Calu3 (cell line): ENCODE data around the gene RRM2. TPM values are rescaled to one million over a fixed set of nuclear protein-coding genes. Genes with fewer than 3 reads are reported as not detected.

Experiments
- BruUV-seq: library from RNA; stranded (reverse); fragments of 400-500 nt; replicated peaks from 2 replicates; lab custom pipeline; 2021; lab: Mats Ljungman, UMichigan
- CTCF ChIA-PET: fragments of 300-600 bp; sonication (Branson Sonifier 250); formaldehyde crosslinking; loops from one replicate; lab custom pipeline; 2022; ENCODE audit warnings: antibody characterized with exemption; lab: Charles Lee
- DNase-seq: peaks from one replicate; pipeline ENCODE4 v3.0.0; 2022
- H3K27ac Mint-ChIP-seq: one replicate; pipeline ENCODE4 v1.8.0; 2022; ENCODE audit warnings: mixed read lengths; ENCODE audit not compliant: unreplicated experiment
- H3K27me3 Mint-ChIP-seq: one replicate; pipeline ENCODE4 v1.8.0; 2022; ENCODE audit warnings: mixed read lengths; ENCODE audit not compliant: unreplicated experiment
- H3K36me3 Mint-ChIP-seq: one replicate; pipeline ENCODE4 v1.8.0; 2022; ENCODE audit warnings: mild to moderate bottlenecking, moderate library complexity, mixed read lengths; ENCODE audit not compliant: insufficient read depth, unreplicated experiment
- H3K4me1 Mint-ChIP-seq: one replicate; pipeline ENCODE4 v1.8.0; 2022; ENCODE audit warnings: mild to moderate bottlenecking, low read depth, mixed read lengths; ENCODE audit not compliant: unreplicated experiment
- H3K4me3 Mint-ChIP-seq: one replicate; pipeline ENCODE4 v1.8.0; 2022; ENCODE audit warnings: mild to moderate bottlenecking, low read depth, moderate library complexity, mixed read lengths; ENCODE audit not compliant: unreplicated experiment
- H3K9me3 Mint-ChIP-seq: one replicate; pipeline ENCODE4 v1.8.0; 2022; ENCODE audit warnings: low read depth, mixed read lengths; ENCODE audit not compliant: unreplicated experiment
- CTCF ChIP-seq: fragments of 200-600 bp; IDR thresholded peaks from one replicate; pipeline ENCODE4 v1.8.0; 2022; ENCODE audit warnings: antibody characterized with exemption; ENCODE audit not compliant: unreplicated experiment
- intact Hi-C: fragments of 100-400 bp; cut with micrococcal nuclease; formaldehyde crosslinking; loops from one replicate; pipeline ENCODE4 v1.10.0; 2022; ENCODE audit not compliant: unreplicated experiment
- total RNA-seq: library from RNA; stranded (reverse); gene quantifications from 2 replicates; pipeline ENCODE4 v1.2.3, GENCODE V29; 2022

Gene RRM2
- total RNA-seq, 1 experiment from 2014 or later = 154 TPM

- intact Hi-C loops = no loop called here
- BruUV-seq = no TSS peak
- Mint-ChIP-seq H3K27ac (no peak overlapping the region), H3K9me3 (no peaks in the 10 kb centered on the region), H3K36me3 (peaks cover 20% of the 10 kb centered on the region), H3K4me3 (no peak overlapping the region), H3K27me3 (no peaks in the 10 kb centered on the region), H3K4me1 (no peaks in the 10 kb centered on the region)
- CTCF ChIA-PET = interaction anchor here (0.7 kb wide), 1 partner anchor 70 kb away, joined by 3 read pairs; no protein-coding TSS in a partner anchor
- no peak for TF ChIP-seq CTCF
- DNase-seq = no peak
Observed at GRCh38 chr2:10148268-10148667, 25.7 kb downstream of the RRM2 start.

- H3K4me1 Mint-ChIP-seq = no peaks in the 10 kb centered on the region
- no TSS peak for BruUV-seq
- no peak for DNase-seq
- H3K36me3 Mint-ChIP-seq = peaks cover 9% of the 10 kb centered on the region
- no peaks in the 10 kb centered on the region for H3K27me3 Mint-ChIP-seq
- H3K9me3 Mint-ChIP-seq = no peaks in the 10 kb centered on the region
- intact Hi-C loops = no loop called here
- CTCF ChIA-PET = no interaction called here
- TF ChIP-seq CTCF = no peak
- H3K4me3 Mint-ChIP-seq = no peak overlapping the region
- H3K27ac Mint-ChIP-seq = no peak overlapping the region
Observed at GRCh38 chr2:10149635-10150034, 27.1 kb downstream of the RRM2 start.

GRCh38 chr2:10150436-10150835 is 27.9 kb downstream of the RRM2 start:
- Mint-ChIP-seq H3K27me3 (no peaks in the 10 kb centered on the region), H3K9me3 (no peaks in the 10 kb centered on the region), H3K4me1 (no peaks in the 10 kb centered on the region), H3K36me3 (peaks cover 5% of the 10 kb centered on the region), H3K4me3 (no peak overlapping the region), H3K27ac (no peak overlapping the region)
- CTCF ChIA-PET = no interaction called here
- BruUV-seq = no TSS peak
- intact Hi-C loops = no loop called here
- TF ChIP-seq CTCF = no peak
- DNase-seq = no peak

GRCh38 chr2:10151462-10151861 is 28.9 kb downstream of the RRM2 start:
- TF ChIP-seq CTCF = no peak
- DNase-seq = no peak
- Mint-ChIP-seq H3K27ac (no peak overlapping the region), H3K4me3 (no peak overlapping the region), H3K27me3 (no peaks in the 10 kb centered on the region), H3K4me1 (no peaks in the 10 kb centered on the region), H3K9me3 (no peaks in the 10 kb centered on the region), H3K36me3 (peaks cover 5% of the 10 kb centered on the region)
- intact Hi-C loops = no loop called here
- BruUV-seq = no TSS peak
- CTCF ChIA-PET = no interaction called here
